Prostate gland (tissue), 2 donors: ENCODE data around the gene AIMP1. TPM values are rescaled to one million over a fixed set of nuclear protein-coding genes. Genes with fewer than 3 reads are reported as not detected.

Experiments used
- DNase-seq: peaks from one replicate; pipeline ENCODE4 v3.0.0-alpha.2; 2019; ENCODE audit warnings: low spot score
- H3K27ac ChIP-seq, 2 donors: fragments of 200-600 bp; sonication (generic); 2 replicates each; pipeline ENCODE4 v1.5.1; 2017 to 2019
- H3K27me3 ChIP-seq: fragments of 200-600 bp; sonication (generic); replicated peaks from 2 replicates; pipeline ENCODE4 v1.5.1; 2019; ENCODE audit not compliant: insufficient read depth
- H3K36me3 ChIP-seq, 2 donors: fragments of 200-600 bp; sonication (generic); 1 replicate in 1 of 2; 2 replicates in 1 of 2; pipeline versions ENCODE4 v1.5.1 to v1.8.1; 2017 to 2019
- H3K4me1 ChIP-seq: fragments of 200-600 bp; sonication (generic); replicated peaks from 2 replicates; pipeline ENCODE4 v1.5.1; 2019
- H3K4me3 ChIP-seq, 2 donors: fragments of 200-600 bp; sonication (generic); 2 replicates each; pipeline ENCODE4 v1.5.1; 2017 to 2019
- H3K9me3 ChIP-seq: fragments of 200-600 bp; sonication (generic); 2 replicates; pipeline ENCODE4 v1.5.1; 2017
- CTCF ChIP-seq, 4 experiments: fragments of 200-600 bp in 2 of 4; fragments of 450-650 bp in 2 of 4; sonication (generic) in 2 of 4; IDR thresholded peaks; 1 replicate in 3 of 4; 2 replicates in 1 of 4; pipeline ENCODE4 v1.5.1; 2016 to 2019; ENCODE audit warnings: antibody characterized with exemption in 4 of 4, mild to moderate bottlenecking in 2 of 4, moderate library complexity in 2 of 4
- POLR2A ChIP-seq: fragments of 450-650 bp; IDR thresholded peaks from one replicate; pipeline ENCODE4 v1.6.1; 2016; ENCODE audit warnings: antibody characterized with exemption, mild to moderate bottlenecking
- POLR2AphosphoS5 ChIP-seq: sonication (generic); formaldehyde crosslinking; IDR thresholded peaks from one replicate; pipeline ENCODE4 v1.6.1; 2017; ENCODE audit warnings: antibody characterized with exemption
- WGBS: methylation state at CpG from one replicate; pipeline ENCODE4 v1.1.5; 2018; 5-methylcytosine and 5-hydroxymethylcytosine counted together
- intact Hi-C: fragments of 100-400 bp; cut with DNase I; formaldehyde crosslinking; loops from one replicate; pipeline ENCODE4 v1.14.2; 2022
- total RNA-seq, 2 donors: library from RNA; depleted of rRNA; stranded (reverse); fragments of >200 nt; gene quantifications; one replicate each; pipeline ENCODE4 v1.1.0, GENCODE V29; 2016

Gene AIMP1
- total RNA-seq, 2 donors from 2014 or later = 20.5 to 32.4 TPM

- intact Hi-C loops = no loop called here
- DNase-seq = no peak
- H3K4me3 ChIP-seq = no peak overlapping the region
- TF ChIP-seq CTCF (IDR thresholded peaks at IDR 0.05) (no peak), POLR2A (no peak), POLR2AphosphoS5 (no peak)
- H3K4me1 ChIP-seq = no peaks in the 10 kb centered on the region
- H3K27me3 ChIP-seq = no peaks in the 10 kb centered on the region
- no peaks in the 10 kb centered on the region for H3K36me3 ChIP-seq
- no peaks in the 10 kb centered on the region for H3K9me3 ChIP-seq
- WGBS = 49% methylated on average over 4 of the region's 4 CpGs
- no peak overlapping the region for H3K27ac ChIP-seq
These were observed 38.8 kb downstream of the AIMP1 start for GRCh38 chr4:106355193-106355592.

GRCh38 chr4:106358899-106359298 lies 42.5 kb downstream of the AIMP1 start:
- TF ChIP-seq CTCF (IDR thresholded peaks at IDR 0.05) = no peak
- Histone ChIP-seq H3K4me3 (no peak overlapping the region), H3K36me3 (no peaks in the 10 kb centered on the region), H3K27ac (no peak overlapping the region), H3K4me1 (no peaks in the 10 kb centered on the region), H3K9me3 (no peaks in the 10 kb centered on the region), H3K27me3 (no peaks in the 10 kb centered on the region)
- intact Hi-C loops = no loop called here
- WGBS = 76% methylated on average over 1 of the region's 1 CpG
- no peak for DNase-seq

- Histone ChIP-seq H3K4me3 (no peak overlapping the region), H3K4me1 (no peaks in the 10 kb centered on the region), H3K9me3 (no peaks in the 10 kb centered on the region), H3K36me3 (no peaks in the 10 kb centered on the region), H3K27me3 (no peaks in the 10 kb centered on the region), H3K27ac (no peak overlapping the region)
- no peak for DNase-seq
- TF ChIP-seq POLR2AphosphoS5 (no peak), POLR2A (no peak), CTCF (IDR thresholded peaks at IDR 0.05) (no peak)
- intact Hi-C loops = no loop called here
- WGBS = 75% methylated on average over 3 of the region's 3 CpGs
These were observed 45.9 kb downstream of the AIMP1 start for GRCh38 chr4:106362086-106362825.

GRCh38 chr4:106364282-106364681 lies 47.9 kb downstream of the AIMP1 start:
- Histone ChIP-seq H3K9me3 (no peaks in the 10 kb centered on the region), H3K4me1 (no peaks in the 10 kb centered on the region), H3K4me3 (no peak overlapping the region), H3K27me3 (no peaks in the 10 kb centered on the region), H3K36me3 (no peaks in the 10 kb centered on the region), H3K27ac (no peak overlapping the region)
- intact Hi-C loops = no loop called here
- no peak for DNase-seq
- TF ChIP-seq POLR2A (no peak), POLR2AphosphoS5 (no peak), CTCF (IDR thresholded peaks at IDR 0.05) (no peak)
- 95% methylated on average over 1 of the region's 1 CpG for WGBS

GRCh38 chr4:106365613-106366012 lies 49.3 kb downstream of the AIMP1 start:
- H3K4me1 ChIP-seq = no peaks in the 10 kb centered on the region
- H3K27me3 ChIP-seq = no peaks in the 10 kb centered on the region
- intact Hi-C loops = loop anchor here (5.0 kb wide), 1 partner anchor 442 kb away; no protein-coding TSS in a partner anchor
- no peak for DNase-seq
- TF ChIP-seq POLR2AphosphoS5 = no peak
- TF ChIP-seq CTCF (IDR thresholded peaks at IDR 0.05) = no peak
- TF ChIP-seq POLR2A = no peak
- no peak overlapping the region for H3K27ac ChIP-seq
- 94% methylated on average over 1 of the region's 1 CpG for WGBS
- H3K9me3 ChIP-seq = no peaks in the 10 kb centered on the region
- no peaks in the 10 kb centered on the region for H3K36me3 ChIP-seq
- no peak overlapping the region for H3K4me3 ChIP-seq
